LNCAP (cell line): ENCODE data around the gene LENG8.

Source experiments
- TF ChIP-seq, protein P1 (sequence below): fragments of 450-650 bp; IDR thresholded peaks from 2 replicates; pipeline ENCODE4 v1.5.1; 2017; ENCODE audit warnings: mild to moderate bottlenecking

The LENG8 gene

DNA sequence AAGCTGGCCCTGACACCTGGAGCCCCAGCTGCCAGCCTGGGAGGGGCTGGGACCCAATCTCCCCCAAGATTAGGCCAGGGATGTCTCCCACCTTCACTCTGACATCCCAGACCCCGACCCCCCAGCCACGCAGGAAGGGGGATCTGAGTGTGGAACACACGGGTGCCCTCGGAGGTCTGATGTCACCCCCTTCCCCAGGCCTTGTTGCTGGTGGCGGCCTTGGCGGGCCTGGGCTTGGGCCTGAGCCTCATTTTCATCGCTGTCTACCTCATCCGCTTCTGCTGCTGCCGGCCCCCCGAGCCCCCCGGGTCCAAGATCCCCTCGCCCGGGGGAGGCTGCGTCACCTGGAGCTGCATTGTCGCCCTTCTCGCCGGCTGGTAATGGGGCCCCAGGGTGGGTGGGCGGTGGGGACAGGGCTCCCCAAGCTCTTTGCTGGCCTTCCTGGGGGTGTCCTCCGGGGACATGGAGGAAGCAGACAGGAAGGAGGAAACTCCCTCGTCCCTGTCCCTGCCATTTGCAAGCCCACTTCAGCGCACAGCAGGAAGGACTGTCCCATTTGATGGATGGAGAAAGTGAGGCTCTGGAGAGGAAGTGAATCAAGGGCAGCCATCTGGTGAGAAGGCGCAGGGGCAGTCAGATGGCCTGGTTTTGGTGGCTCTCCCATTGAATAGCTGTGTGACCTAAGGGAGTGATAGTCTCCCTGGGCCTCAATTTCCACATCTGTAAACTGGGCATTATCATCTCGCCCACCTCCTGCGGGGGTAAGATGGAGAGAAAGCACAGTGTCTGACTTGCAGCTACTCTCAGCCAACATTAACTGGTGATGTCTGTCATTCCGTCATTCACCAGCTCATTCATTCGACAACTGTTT, 29.8 kb upstream of the LENG8 start:
- TF ChIP-seq, protein P1, sequence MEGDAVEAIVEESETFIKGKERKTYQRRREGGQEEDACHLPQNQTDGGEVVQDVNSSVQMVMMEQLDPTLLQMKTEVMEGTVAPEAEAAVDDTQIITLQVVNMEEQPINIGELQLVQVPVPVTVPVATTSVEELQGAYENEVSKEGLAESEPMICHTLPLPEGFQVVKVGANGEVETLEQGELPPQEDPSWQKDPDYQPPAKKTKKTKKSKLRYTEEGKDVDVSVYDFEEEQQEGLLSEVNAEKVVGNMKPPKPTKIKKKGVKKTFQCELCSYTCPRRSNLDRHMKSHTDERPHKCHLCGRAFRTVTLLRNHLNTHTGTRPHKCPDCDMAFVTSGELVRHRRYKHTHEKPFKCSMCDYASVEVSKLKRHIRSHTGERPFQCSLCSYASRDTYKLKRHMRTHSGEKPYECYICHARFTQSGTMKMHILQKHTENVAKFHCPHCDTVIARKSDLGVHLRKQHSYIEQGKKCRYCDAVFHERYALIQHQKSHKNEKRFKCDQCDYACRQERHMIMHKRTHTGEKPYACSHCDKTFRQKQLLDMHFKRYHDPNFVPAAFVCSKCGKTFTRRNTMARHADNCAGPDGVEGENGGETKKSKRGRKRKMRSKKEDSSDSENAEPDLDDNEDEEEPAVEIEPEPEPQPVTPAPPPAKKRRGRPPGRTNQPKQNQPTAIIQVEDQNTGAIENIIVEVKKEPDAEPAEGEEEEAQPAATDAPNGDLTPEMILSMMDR, result no peak

- TF ChIP-seq, protein P1, result no peak
Measured at GRCh38 chr19:54420068-54420382, 29.0 kb upstream of the LENG8 start.

DNA sequence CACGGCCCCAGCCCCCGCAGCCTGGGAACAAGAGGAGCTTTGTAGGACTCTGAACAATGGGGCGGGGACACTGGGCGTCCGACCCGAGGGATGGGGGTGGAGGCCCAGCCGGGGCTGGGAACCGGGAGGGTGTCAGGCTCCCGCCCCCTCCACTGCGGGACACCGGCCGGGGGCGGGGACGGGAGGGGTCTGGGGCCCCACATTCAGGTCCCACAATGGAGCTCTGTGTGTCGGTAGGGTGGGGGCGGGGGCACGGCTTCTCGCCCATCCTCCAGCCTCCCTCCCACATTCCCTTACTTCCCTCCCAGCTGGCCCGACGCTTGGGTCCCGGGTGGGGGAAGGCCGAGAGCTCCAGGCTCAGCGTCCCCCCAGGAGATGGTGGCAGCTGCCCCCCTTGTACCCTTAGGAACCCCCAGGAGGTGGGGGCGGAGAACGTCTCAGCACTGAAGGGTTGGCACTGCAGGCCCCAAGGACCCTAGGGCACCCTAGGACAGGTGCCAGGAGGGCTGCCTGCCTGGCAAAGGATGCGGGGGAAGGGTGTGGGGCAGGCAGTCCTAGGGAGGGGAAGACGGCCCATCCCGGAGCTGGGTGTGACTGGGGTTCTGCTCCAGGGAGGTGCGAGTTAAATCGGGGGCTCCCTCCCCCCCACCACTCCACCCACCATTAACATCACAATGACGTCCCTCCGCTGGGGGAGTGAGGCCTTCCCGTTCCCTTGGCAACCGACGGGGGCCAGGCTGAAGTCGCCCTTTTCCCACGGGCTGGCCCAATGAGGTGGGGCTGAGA, 28.4 kb upstream of the LENG8 start:
- TF ChIP-seq, protein P1, result no peak

GRCh38 chr19:54421169-54421516, 27.9 kb upstream of the LENG8 start:
- TF ChIP-seq, protein P1, result no peak

DNA sequence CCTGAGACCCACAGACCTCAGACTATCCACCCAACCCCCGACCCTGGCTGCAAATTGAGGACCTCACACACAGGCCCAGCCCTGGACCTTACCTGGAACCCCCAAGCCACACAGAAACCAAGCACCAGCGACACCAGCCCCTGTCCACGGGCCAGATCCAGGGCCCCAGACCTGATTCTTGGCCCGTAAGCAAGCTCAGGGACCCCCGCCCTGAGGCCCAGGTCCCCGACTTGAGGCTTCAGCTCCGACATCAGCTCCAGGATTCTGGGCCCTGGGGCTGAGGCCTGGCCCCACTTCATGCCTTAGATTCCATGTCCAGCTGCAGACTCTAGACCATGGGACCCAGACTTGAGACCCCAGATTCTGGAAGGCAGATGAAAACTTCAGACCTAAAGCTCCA, 27.5 kb upstream of the LENG8 start:
- TF ChIP-seq, protein P1, result no peak

GRCh38 chr19:54422136-54422535, 26.9 kb upstream of the LENG8 start:
- TF ChIP-seq, protein P1, result no peak

DNA sequence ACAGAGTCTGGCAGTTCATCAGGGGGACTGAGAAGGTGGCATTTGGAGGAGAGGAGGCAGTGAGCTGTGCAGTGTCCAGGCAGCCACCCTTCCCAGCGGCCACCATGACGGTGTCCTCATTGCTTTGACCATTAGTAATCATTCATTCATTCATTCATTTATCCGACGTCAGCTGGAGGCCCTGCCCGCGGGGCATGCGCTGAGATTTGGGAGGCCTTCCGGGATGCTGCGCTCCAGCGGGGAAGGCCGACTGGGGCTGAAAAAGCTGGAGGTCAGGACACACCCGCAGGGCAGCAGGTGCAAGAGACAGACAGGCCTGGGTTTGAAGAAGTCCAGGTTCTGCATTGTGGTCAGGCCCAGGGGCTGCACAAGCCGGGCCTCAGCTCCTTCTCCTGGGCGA, 24.8 kb upstream of the LENG8 start:
- TF ChIP-seq, protein P1, result no peak
